ENCODE results near the gene SALL1.

SALL1 gene

DNA sequence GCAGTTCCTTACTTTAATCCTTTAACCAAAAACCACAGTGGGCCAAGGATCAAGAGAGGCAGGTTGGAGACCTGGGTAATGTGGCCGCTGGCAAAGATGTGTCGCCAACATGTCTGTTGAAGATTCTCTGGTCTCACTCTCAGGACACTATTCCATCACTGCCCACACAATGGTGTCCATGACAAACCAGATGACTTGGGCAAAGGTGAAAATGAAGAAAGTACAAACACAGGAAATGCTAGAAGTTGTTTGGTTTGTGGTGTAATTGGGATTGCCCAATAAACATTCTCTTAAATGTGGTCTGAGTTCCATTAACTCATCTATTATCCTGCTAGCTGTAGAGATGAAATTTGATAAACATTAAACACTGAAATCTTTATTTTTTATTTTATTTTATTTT lies 43.3 kb downstream of the SALL1 start:
- no peak for DNase-seq

DNA sequence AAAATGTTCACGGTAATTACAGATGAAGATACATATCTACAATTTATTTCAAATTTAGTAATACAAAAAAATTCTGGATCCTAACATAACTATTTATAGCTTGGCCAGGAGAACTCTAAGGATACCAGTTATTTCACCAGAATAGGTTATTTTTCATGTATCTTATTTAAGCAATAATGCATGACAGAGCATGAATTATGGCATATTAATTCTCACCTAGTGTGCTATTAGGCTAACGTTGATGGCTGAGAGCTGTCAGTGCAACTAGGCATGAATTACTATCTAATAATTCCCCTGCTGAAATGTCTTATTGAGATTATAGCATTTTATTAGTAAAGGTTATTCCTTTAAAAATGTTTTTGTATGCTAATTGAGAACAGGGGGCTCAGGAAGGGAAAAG lies 44.5 kb downstream of the SALL1 start:
- DNase-seq, result no peak

- no peak for DNase-seq
Observed at GRCh38 chr16:51103590-51103989, 47.5 kb downstream of the SALL1 start.

DNA sequence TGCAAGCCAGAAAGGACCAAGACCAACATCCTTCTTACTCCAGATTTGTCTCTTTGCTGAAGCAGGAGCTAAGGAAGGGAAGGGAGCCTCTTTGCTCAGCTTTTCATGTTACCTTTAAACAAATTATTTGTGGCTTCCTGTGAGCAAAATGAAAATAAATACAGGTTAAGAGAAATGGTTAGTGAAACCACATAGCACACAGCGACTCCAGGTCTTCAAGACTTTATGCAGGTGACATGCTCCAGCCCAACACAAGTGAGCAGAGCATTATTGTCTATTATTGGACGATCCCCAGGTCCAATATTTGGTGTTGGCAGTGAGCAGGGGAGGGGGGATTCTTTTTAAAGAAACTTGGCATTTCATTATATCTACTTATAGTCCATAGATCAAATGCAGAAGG lies 53.3 kb downstream of the SALL1 start:
- no peak for DNase-seq

DNA sequence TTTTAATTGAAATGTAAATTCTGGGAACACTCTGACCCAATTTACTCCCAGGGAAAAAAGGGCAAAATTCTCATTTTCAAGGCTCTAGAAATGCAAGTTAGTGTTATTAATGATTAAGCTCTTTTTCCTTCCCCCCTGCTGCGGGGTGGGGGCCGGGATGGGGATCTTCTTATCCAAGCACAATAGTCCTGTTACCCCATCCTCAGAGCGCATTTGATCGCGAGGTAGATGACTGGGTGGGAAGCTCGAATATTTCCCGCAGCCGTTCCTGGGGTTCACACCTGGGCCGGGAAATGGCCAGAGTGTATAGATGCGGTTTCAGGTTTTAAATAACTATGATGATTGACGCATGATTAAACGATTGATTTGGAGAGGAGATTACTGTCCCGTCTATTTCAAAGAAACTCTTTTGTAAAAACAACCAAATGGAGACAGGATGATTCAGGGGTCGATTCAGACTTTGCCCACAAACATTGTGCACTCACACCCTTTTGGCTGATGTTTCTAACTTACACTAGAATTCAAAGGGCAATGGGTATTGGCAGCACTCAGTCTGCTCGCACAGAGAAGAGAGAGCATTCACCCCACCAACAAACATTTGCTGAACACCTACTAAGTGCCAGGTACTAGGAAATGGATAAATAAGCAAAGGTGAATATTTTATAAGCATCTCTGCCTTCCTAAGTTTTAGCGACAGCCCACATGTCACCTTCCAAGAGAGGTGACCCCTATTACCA lies 55.0 kb downstream of the SALL1 start:
- DNase-seq, result no peak

DNA sequence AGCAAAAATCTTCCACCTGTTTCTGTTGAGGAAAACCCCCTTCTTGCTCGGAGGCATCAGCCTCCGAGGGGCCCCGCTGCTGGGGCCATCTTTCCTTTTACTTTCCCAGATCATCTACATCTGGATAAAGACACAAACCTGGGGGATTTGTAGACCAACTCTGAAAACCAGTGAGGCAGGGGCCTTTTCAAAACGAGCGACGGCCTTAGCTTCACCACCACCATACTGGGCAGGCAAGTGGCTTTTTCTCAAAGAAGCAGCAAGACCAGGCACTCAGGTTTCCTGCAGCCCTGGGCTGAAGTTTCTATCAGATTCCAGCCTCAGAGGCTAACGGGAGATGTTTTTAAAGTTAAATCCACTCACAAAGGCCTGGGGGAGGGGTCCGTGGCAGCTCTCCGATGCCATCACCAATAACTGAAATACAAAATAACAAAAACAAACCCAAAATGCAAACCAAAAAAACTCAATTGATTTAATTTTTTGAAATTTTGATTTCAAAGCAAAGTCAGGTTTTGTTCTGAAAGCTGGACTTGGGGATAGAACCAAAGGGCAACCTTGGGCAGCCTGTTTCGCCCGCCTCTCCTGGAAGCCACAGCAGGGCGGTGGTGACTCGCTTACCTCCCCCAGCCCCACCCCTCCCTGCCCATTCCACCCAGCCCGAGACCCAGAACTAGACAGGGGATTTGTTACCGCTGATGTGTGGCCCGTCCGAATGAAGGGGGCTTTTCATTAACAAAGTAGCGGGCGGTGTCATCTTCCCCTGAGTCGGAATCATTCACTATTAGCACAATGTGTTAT lies 55.8 kb downstream of the SALL1 start:
- no peak for DNase-seq

GRCh38 chr16:51093726-51094280 lies 57.3 kb downstream of the SALL1 start:
- no peak for DNase-seq

Data from activated CD4-positive, alpha-beta T cell treated with anti-CD3 and anti-CD28 coated beads, Interleukin-2, amount 50 U/mL, for 48 hours (primary cell).